ENCODE data around the gene POLR2I. TPM values are rescaled to one million over a fixed set of nuclear protein-coding genes. Genes with fewer than 3 reads are reported as not detected.
A peak's percentile ranks its signal among the peaks of the same experiment; 100 is the strongest.

Gene POLR2I
- total and polyA plus RNA-seq, 2 of the 13 experiments (the other 11 are each of a cell fraction or from before 2014, with no cell fraction given): 40.5 to 104 TPM

DNA sequence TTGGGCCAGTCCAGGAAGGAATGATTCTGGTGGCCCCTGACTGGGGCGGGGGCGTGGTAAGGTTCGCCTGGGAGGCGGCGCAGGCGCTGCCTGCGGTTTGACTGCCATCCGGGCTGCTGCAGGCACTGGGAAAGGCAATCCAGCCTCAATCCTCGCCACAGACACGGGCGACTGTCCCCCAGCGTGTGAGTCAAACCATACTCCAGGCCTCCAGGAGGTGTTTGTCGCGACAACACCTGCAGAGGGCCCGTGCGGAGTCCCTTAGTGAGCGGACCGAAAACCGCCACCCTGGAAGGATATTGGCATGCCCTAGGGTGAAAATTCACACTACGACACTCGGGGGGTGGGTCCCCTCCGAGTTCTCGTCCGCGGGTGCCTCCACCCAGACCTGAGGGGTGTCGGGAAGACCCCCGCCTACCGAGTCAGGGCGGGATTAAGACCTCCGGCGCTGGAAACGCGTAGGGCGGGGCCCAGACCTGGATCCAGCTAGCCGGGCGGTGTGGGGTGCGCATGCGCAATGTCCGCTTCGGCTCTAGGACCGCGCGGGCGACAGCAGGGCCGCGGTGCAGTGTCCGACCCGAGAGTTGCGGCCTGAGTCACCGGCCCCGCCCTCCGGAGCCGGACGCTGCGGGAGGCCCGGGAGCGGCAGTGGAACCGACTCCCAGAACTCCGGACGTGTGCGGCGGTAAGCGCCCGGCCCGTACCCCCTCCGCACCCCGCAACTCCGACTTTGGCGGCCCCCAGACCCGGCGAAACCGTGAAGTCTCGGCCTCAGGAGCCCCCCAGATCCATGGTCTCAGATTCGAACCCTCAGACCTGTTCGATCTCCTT lies 25.0 kb upstream of the POLR2I start, which contains the start of gene CAPNS1 (continued):
- 0 out of 2 replicates have a peak, but pooled peaks have one; percentile 56 for TF ChIP-seq ZNF431 (CRISPR knock-in tag; IDR thresholded peaks at IDR 0.05; ENCODE audit: borderline replicate concordance, low read depth)
- TF ChIP-seq, protein P1, sequence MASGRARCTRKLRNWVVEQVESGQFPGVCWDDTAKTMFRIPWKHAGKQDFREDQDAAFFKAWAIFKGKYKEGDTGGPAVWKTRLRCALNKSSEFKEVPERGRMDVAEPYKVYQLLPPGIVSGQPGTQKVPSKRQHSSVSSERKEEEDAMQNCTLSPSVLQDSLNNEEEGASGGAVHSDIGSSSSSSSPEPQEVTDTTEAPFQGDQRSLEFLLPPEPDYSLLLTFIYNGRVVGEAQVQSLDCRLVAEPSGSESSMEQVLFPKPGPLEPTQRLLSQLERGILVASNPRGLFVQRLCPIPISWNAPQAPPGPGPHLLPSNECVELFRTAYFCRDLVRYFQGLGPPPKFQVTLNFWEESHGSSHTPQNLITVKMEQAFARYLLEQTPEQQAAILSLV (CRISPR knock-in tag; IDR thresholded peaks at IDR 0.05; ENCODE audit: borderline replicate concordance): peak; percentile 93; the same call in 1 of the 2 replicates
- TF ChIP-seq ZNF607 (CRISPR knock-in tag; IDR thresholded peaks at IDR 0.05; ENCODE audit: borderline replicate concordance): peak; percentile 90
- no peak; the same call in 1 of the 2 replicates for TF ChIP-seq ZNF460 (CRISPR knock-in tag; IDR thresholded peaks at IDR 0.05; ENCODE audit: borderline replicate concordance)
- TF ChIP-seq, protein P2, sequence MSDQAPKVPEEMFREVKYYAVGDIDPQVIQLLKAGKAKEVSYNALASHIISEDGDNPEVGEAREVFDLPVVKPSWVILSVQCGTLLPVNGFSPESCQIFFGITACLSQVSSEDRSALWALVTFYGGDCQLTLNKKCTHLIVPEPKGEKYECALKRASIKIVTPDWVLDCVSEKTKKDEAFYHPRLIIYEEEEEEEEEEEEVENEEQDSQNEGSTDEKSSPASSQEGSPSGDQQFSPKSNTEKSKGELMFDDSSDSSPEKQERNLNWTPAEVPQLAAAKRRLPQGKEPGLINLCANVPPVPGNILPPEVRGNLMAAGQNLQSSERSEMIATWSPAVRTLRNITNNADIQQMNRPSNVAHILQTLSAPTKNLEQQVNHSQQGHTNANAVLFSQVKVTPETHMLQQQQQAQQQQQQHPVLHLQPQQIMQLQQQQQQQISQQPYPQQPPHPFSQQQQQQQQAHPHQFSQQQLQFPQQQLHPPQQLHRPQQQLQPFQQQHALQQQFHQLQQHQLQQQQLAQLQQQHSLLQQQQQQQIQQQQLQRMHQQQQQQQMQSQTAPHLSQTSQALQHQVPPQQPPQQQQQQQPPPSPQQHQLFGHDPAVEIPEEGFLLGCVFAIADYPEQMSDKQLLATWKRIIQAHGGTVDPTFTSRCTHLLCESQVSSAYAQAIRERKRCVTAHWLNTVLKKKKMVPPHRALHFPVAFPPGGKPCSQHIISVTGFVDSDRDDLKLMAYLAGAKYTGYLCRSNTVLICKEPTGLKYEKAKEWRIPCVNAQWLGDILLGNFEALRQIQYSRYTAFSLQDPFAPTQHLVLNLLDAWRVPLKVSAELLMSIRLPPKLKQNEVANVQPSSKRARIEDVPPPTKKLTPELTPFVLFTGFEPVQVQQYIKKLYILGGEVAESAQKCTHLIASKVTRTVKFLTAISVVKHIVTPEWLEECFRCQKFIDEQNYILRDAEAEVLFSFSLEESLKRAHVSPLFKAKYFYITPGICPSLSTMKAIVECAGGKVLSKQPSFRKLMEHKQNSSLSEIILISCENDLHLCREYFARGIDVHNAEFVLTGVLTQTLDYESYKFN (CRISPR knock-in tag; conservative IDR thresholded peaks at IDR 0.05): 0 out of 2 replicates have a peak, but pooled peaks have one; percentile 26
- TF ChIP-seq, protein P3, sequence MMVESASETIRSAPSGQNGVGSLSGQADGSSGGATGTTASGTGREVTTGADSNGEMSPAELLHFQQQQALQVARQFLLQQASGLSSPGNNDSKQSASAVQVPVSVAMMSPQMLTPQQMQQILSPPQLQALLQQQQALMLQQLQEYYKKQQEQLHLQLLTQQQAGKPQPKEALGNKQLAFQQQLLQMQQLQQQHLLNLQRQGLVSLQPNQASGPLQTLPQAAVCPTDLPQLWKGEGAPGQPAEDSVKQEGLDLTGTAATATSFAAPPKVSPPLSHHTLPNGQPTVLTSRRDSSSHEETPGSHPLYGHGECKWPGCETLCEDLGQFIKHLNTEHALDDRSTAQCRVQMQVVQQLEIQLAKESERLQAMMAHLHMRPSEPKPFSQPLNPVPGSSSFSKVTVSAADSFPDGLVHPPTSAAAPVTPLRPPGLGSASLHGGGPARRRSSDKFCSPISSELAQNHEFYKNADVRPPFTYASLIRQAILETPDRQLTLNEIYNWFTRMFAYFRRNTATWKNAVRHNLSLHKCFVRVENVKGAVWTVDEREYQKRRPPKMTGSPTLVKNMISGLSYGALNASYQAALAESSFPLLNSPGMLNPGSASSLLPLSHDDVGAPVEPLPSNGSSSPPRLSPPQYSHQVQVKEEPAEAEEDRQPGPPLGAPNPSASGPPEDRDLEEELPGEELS (CRISPR knock-in tag; IDR thresholded peaks at IDR 0.05): peak; percentile 58
- TF ChIP-seq MEF2D (CRISPR knock-in tag; IDR thresholded peaks at IDR 0.05): peak; percentile 68; the same call in 1 of the 2 replicates
- TF ChIP-seq SP5 (CRISPR knock-in tag; IDR thresholded peaks at IDR 0.05; ENCODE audit: borderline replicate concordance, low read depth): peak; percentile 80
- TF ChIP-seq TBX3 (IDR thresholded peaks at IDR 0.05; ENCODE audit: borderline replicate concordance): peak; percentile 54; the same call in 1 of the 2 replicates
- peak; percentile 81 for TF ChIP-seq ZNF225 (CRISPR knock-in tag; IDR thresholded peaks at IDR 0.05)
- TF ChIP-seq ZSCAN29 (CRISPR knock-in tag; conservative IDR thresholded peaks at IDR 0.05): peak; percentile 16; the same call in 1 of the 2 replicates
- TF ChIP-seq, protein P4, sequence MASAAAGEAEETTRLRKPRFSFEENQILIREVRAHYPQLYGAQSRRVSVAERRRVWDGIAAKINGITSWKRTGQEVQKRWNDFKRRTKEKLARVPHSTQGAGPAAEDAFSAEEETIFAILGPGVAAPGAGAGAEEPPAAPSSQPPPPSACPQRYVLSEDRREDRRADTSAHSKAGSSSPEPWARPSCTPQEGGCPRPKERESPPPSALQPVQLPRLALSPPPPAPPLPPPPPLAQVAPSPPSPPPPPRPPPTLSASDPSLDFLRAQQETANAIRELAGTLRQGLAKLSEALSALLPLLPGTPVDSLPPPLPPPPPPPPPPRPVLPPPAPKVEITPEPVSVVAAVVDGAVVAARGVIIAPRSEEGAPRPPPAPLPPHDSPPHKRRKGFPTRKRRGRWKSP (CRISPR knock-in tag; IDR thresholded peaks at IDR 0.05): peak; percentile 66; the same call in 1 of the 2 replicates
- TF ChIP-seq DNMT3B (CRISPR knock-in tag; conservative IDR thresholded peaks at IDR 0.05): 0 out of 2 replicates have a peak, but pooled peaks have one; percentile 12
- TF ChIP-seq KLF12 (CRISPR knock-in tag; IDR thresholded peaks at IDR 0.05; ENCODE audit: borderline replicate concordance): peak; percentile 80
- TF ChIP-seq TBX2 (CRISPR knock-in tag; IDR thresholded peaks at IDR 0.05; ENCODE audit: borderline replicate concordance): peak; percentile 72; the same call in 1 of the 2 replicates
- TF ChIP-seq THAP11 (CRISPR knock-in tag; IDR thresholded peaks at IDR 0.05): peak; percentile 87
- peak; percentile 68; the same call in 1 of the 2 replicates for TF ChIP-seq HOXD1 (CRISPR knock-in tag; IDR thresholded peaks at IDR 0.05)
- TF ChIP-seq, protein P5, sequence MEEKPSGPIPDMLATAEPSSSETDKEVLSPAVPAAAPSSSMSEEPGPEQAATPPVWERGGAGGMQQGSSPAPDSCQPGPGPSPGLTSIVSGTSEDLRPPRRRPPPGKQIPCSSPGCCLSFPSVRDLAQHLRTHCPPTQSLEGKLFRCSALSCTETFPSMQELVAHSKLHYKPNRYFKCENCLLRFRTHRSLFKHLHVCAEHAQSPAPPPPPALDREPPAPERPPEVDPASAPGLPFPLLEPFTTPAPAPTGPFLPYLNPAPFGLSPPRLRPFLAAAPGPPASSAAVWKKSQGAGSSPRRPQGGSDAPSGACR (CRISPR knock-in tag; IDR thresholded peaks at IDR 0.05): peak; percentile 90
- TF ChIP-seq ZNF781 (CRISPR knock-in tag; IDR thresholded peaks at IDR 0.05; ENCODE audit: borderline replicate concordance, not compliant biosample characterization): peak; percentile 47
